Measurements from ENCODE around the gene PEF1.

PEF1 gene

GRCh38 chr1:31583995-31584868, 60.4 kb downstream of the PEF1 start:
- Histone ChIP-seq H3K27me3 (ENCODE audit: low read depth, low read length) (no peaks in the 10 kb centered on the region), H3K27ac (ENCODE audit: low read length) (no peak overlapping the region), H3K9ac (ENCODE audit: low read length) (no peak overlapping the region), H3K4me1 (ENCODE audit: low read length) (no peaks in the 10 kb centered on the region), H2AFZ (ENCODE audit: low read depth, low read length) (no peak overlapping the region), H4K20me1 (ENCODE audit: insufficient read depth, low read length) (no peaks in the 10 kb centered on the region), H3K79me2 (ENCODE audit: low read length) (no peaks in the 10 kb centered on the region), H3K4me2 (ENCODE audit: low read length) (no peak overlapping the region), H3K4me3 (ENCODE audit: low read length) (no peak overlapping the region), H3K36me3 (replicated peaks; ENCODE audit: low read depth, low read length) (no peaks in the 10 kb centered on the region), H3K9me3 (ENCODE audit: insufficient read depth, low read length) (no peaks in the 10 kb centered on the region)
- no peak for TF ChIP-seq CTCF (IDR thresholded peaks at IDR 0.05; ENCODE audit: low read depth, low read length)
- TF ChIP-seq EZH2phosphoT487 (IDR thresholded peaks at IDR 0.05; ENCODE audit: low read depth), result no peak

GRCh38 chr1:31583082-31583994, 61.3 kb downstream of the PEF1 start:
- Histone ChIP-seq H3K9me3 (ENCODE audit: insufficient read depth, low read length) (no peaks in the 10 kb centered on the region), H3K79me2 (ENCODE audit: low read length) (no peaks in the 10 kb centered on the region), H3K4me3 (ENCODE audit: low read length) (no peak overlapping the region), H3K4me2 (ENCODE audit: low read length) (no peak overlapping the region), H4K20me1 (ENCODE audit: insufficient read depth, low read length) (no peaks in the 10 kb centered on the region), H2AFZ (ENCODE audit: low read depth, low read length) (no peak overlapping the region), H3K9ac (ENCODE audit: low read length) (no peak overlapping the region), H3K27ac (ENCODE audit: low read length) (no peak overlapping the region), H3K27me3 (ENCODE audit: low read depth, low read length) (no peaks in the 10 kb centered on the region), H3K4me1 (ENCODE audit: low read length) (no peaks in the 10 kb centered on the region), H3K36me3 (replicated peaks; ENCODE audit: low read depth, low read length) (no peaks in the 10 kb centered on the region)
- TF ChIP-seq EZH2phosphoT487 (IDR thresholded peaks at IDR 0.05; ENCODE audit: low read depth) (no peak), CTCF (IDR thresholded peaks at IDR 0.05; ENCODE audit: low read depth, low read length) (no peak)

- Histone ChIP-seq H3K9ac (ENCODE audit: low read length) (no peak overlapping the region), H3K27ac (ENCODE audit: low read length) (no peak overlapping the region), H3K79me2 (ENCODE audit: low read length) (no peaks in the 10 kb centered on the region), H4K20me1 (ENCODE audit: insufficient read depth, low read length) (no peaks in the 10 kb centered on the region), H3K4me1 (ENCODE audit: low read length) (no peaks in the 10 kb centered on the region), H3K4me3 (ENCODE audit: low read length) (no peak overlapping the region), H3K27me3 (ENCODE audit: low read depth, low read length) (no peaks in the 10 kb centered on the region), H3K36me3 (replicated peaks; ENCODE audit: low read depth, low read length) (no peaks in the 10 kb centered on the region), H3K4me2 (ENCODE audit: low read length) (no peak overlapping the region), H3K9me3 (ENCODE audit: insufficient read depth, low read length) (no peaks in the 10 kb centered on the region), H2AFZ (ENCODE audit: low read depth, low read length) (no peak overlapping the region)
- TF ChIP-seq EZH2phosphoT487 (IDR thresholded peaks at IDR 0.05; ENCODE audit: low read depth) (no peak), CTCF (IDR thresholded peaks at IDR 0.05; ENCODE audit: low read depth, low read length) (no peak)
Observed at GRCh38 chr1:31581821-31582810, 62.6 kb downstream of the PEF1 start.
